ENCODE results near the gene CPLANE1. TPM values are rescaled to one million over a fixed set of nuclear protein-coding genes. Genes with fewer than 3 reads are reported as not detected.

CPLANE1 gene
- total RNA-seq, 1 experiment from 2014 or later, result 3.5 TPM

- no peak overlapping the region for H2AFZ ChIP-seq (ENCODE audit: low read depth, low read length, poor library complexity, severe bottlenecking)
- no peaks in the 10 kb centered on the region; a peak in 1 of 4 replicates for H3K9me3 ChIP-seq (ENCODE audit: control insufficient read depth in 1 of 2, insufficient read depth in 1 of 2, low read depth in 1 of 2, low read length in 2 of 2)
- no peak overlapping the region for H3K4me3 ChIP-seq (replicated peaks in 1 of 2; ENCODE audit: low read depth in 1 of 2, low read length in 2 of 2)
- no peak overlapping the region for H3K4me2 ChIP-seq (ENCODE audit: low read length)
- no TSS peak for BruUV-seq (replicated peaks)
- no peak overlapping the region for H3K9ac ChIP-seq (ENCODE audit: low read length)
- intact Hi-C loops (cut with micrococcal nuclease), result no loop called here
- H3K36me3 ChIP-seq (ENCODE audit: control insufficient read depth in 1 of 2, insufficient read depth in 2 of 2, low read length in 2 of 2), result no peaks in the 10 kb centered on the region; a peak in 1 of 4 replicates
- TF ChIP-seq SIN3A (IDR thresholded peaks at IDR 0.05; ENCODE audit: low read depth) (no peak), ZNF274 (IDR thresholded peaks at IDR 0.05; ENCODE audit: low read depth, low read length) (no peak), EZH2 (IDR thresholded peaks at IDR 0.05) (no peak), TCF7L2 (IDR thresholded peaks at IDR 0.05; ENCODE audit: borderline replicate concordance, extremely low read depth, insufficient read depth, insufficient read length) (no peak)
- H3K4me1 ChIP-seq (ENCODE audit: control insufficient read depth in 1 of 2, insufficient read depth in 2 of 2, low read length in 2 of 2), result peaks cover 0 to 6% of the 10 kb centered on the region in 2 experiments; a peak in 1 of 4 replicates
- H3K79me2 ChIP-seq (ENCODE audit: insufficient read depth, low read length), result no peaks in the 10 kb centered on the region
- no peaks in the 10 kb centered on the region; the same call in 1 of the 2 replicates for H3K9me2 ChIP-seq (ENCODE audit: insufficient read depth)
- ATAC-seq, result no peak
- H4K20me1 ChIP-seq (ENCODE audit: insufficient read depth), result no peaks in the 10 kb centered on the region
- no peak for DNase-seq (ENCODE audit: low read depth, low spot score)
- RAD21 ChIA-PET (ENCODE audit: low non-redundant PET in 1 of 2, low total read pairs in 2 of 2, uncharacterized antibody in 2 of 2, unreplicated experiment in 2 of 2), result no interaction called here
- H3K27me3 ChIP-seq (ENCODE audit: insufficient read depth, low read length), result no peaks in the 10 kb centered on the region
- no peak overlapping the region for H3K27ac ChIP-seq (ENCODE audit: low read depth, low read length)
- CTCF ChIA-PET, result no interaction called here
- POLR2A ChIA-PET, result interaction anchor here (0.7 kb wide), 1 partner anchor 28 kb away, joined by 3 read pairs; no protein-coding TSS in a partner anchor
These were observed 115.2 kb downstream of the CPLANE1 start for GRCh38 chr5:37133939-37134338.

DNA sequence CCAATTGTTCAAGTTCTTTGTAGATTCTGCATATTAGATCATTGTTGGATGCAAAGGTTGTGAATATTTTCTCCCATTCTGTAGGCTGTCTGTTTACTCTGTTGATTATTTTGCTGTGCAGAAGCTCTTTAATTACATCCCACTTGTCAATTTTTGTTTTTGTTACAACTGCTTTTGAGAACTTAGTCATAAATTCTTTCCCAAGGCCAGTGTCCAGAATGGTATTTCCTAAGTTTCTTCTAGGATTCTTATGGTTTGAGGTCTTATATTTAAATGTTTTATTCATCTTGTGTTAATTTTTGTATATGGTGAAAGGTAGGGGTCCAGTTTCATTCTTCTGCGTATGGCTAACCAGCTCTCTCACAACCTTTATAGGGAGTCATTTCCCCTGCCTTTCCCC is 116.5 kb downstream of the CPLANE1 start:
- Histone ChIP-seq H3K4me3 (replicated peaks in 1 of 2; ENCODE audit: low read depth in 1 of 2, low read length in 2 of 2) (no peak overlapping the region), H3K27ac (ENCODE audit: low read depth, low read length) (no peak overlapping the region), H3K27me3 (ENCODE audit: insufficient read depth, low read length) (no peaks in the 10 kb centered on the region), H3K4me1 (ENCODE audit: control insufficient read depth in 1 of 2, insufficient read depth in 2 of 2, low read length in 2 of 2) (peaks cover 0 to 6% of the 10 kb centered on the region in 2 experiments; a peak in 1 of 4 replicates), H3K9me3 (ENCODE audit: control insufficient read depth in 1 of 2, insufficient read depth in 1 of 2, low read depth in 1 of 2, low read length in 2 of 2) (no peaks in the 10 kb centered on the region; a peak in 1 of 4 replicates), H3K79me2 (ENCODE audit: insufficient read depth, low read length) (no peaks in the 10 kb centered on the region), H2AFZ (ENCODE audit: low read depth, low read length, poor library complexity, severe bottlenecking) (no peak overlapping the region), H3K9ac (ENCODE audit: low read length) (no peak overlapping the region), H3K36me3 (ENCODE audit: control insufficient read depth in 1 of 2, insufficient read depth in 2 of 2, low read length in 2 of 2) (no peaks in the 10 kb centered on the region), H4K20me1 (ENCODE audit: insufficient read depth) (no peaks in the 10 kb centered on the region), H3K4me2 (ENCODE audit: low read length) (no peak overlapping the region), H3K9me2 (ENCODE audit: insufficient read depth) (no peaks in the 10 kb centered on the region; the same call in 1 of the 2 replicates)
- RAD21 ChIA-PET (ENCODE audit: low non-redundant PET in 1 of 2, low total read pairs in 2 of 2, uncharacterized antibody in 2 of 2, unreplicated experiment in 2 of 2), result no interaction called here
- POLR2A ChIA-PET, result no interaction called here
- ATAC-seq (no peak), DNase-seq (ENCODE audit: low read depth, low spot score) (no peak)
- TF ChIP-seq REST (IDR thresholded peaks at IDR 0.05; ENCODE audit: low read depth), result no peak
- TF ChIP-seq SIN3A (IDR thresholded peaks at IDR 0.05; ENCODE audit: low read depth), result no peak
- TF ChIP-seq YY1 (IDR thresholded peaks at IDR 0.05; ENCODE audit: extremely low read depth, insufficient replicate concordance, low read depth, low read length), result no peak
- TF ChIP-seq CEBPB (IDR thresholded peaks at IDR 0.05; ENCODE audit: low read depth), result no peak
- no peak for TF ChIP-seq TCF7L2 (IDR thresholded peaks at IDR 0.05; ENCODE audit: borderline replicate concordance, extremely low read depth, insufficient read depth, insufficient read length)
- no peak for TF ChIP-seq POLR2AphosphoS5 (IDR thresholded peaks at IDR 0.05; ENCODE audit: low read depth, low read length)
- no peak for TF ChIP-seq SP1 (IDR thresholded peaks at IDR 0.05; ENCODE audit: low read depth)
- no peak for TF ChIP-seq ZFX (IDR thresholded peaks at IDR 0.05)
- TF ChIP-seq, protein P1, sequence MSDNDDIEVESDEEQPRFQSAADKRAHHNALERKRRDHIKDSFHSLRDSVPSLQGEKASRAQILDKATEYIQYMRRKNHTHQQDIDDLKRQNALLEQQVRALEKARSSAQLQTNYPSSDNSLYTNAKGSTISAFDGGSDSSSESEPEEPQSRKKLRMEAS (IDR thresholded peaks at IDR 0.05), result no peak
- CTCF ChIA-PET, result no interaction called here
- no TSS peak for BruUV-seq (replicated peaks)
- intact Hi-C loops (cut with micrococcal nuclease), result no loop called here

All from HCT116 (cell line).